Mesendoderm (in vitro differentiated cells): ENCODE measurements around the gene MINDY2.

Experiments
- DNase-seq: peaks from one replicate; pipeline ENCODE4 v3.0.0; 2013
- H2AK5ac ChIP-seq: 2 replicates; pipeline ENCODE4 v1.6.1; 2013; ENCODE audit warnings: low read length, inconsistent platforms
- H2BK120ac ChIP-seq: 2 replicates; pipeline ENCODE4 v1.6.1; 2013; ENCODE audit warnings: low read depth, mild to moderate bottlenecking, low read length, moderate library complexity, mixed read lengths
- H2BK15ac ChIP-seq: replicated peaks from 2 replicates; pipeline ENCODE4 v1.6.1; 2013; ENCODE audit warnings: low read depth, mild to moderate bottlenecking, moderate library complexity
- H2BK5ac ChIP-seq: 2 replicates; pipeline ENCODE4 v1.6.1; 2013; ENCODE audit warnings: low read length, inconsistent platforms
- H3K18ac ChIP-seq: 2 replicates; pipeline ENCODE4 v1.6.1; 2013; ENCODE audit warnings: mild to moderate bottlenecking, low read length, mixed read lengths
- H3K23ac ChIP-seq: one replicate; pipeline ENCODE4 v1.6.1; 2013; ENCODE audit warnings: low read length
- H3K27ac ChIP-seq: 2 replicates; pipeline ENCODE4 v1.5.1; 2013; ENCODE audit warnings: low read depth, mild to moderate bottlenecking, inconsistent platforms, low read length, moderate library complexity
- H3K27me3 ChIP-seq: 2 replicates; pipeline ENCODE4 v1.6.1; 2013; ENCODE audit warnings: low read length, control low read depth, mild to moderate bottlenecking, inconsistent platforms; ENCODE audit not compliant: insufficient read depth, poor library complexity
- H3K36me3 ChIP-seq: 2 replicates; pipeline ENCODE4 v1.6.1; 2013; ENCODE audit warnings: low read length, inconsistent platforms; ENCODE audit not compliant: control insufficient read depth, insufficient read depth
- H3K4ac ChIP-seq: one replicate; pipeline ENCODE4 v1.6.1; 2013; ENCODE audit warnings: low read depth, mild to moderate bottlenecking, low read length, moderate library complexity
- H3K4me1 ChIP-seq: 2 replicates; pipeline ENCODE4 v1.6.1; 2013; ENCODE audit warnings: low read depth, low read length, inconsistent platforms; ENCODE audit not compliant: control insufficient read depth
- H3K4me2 ChIP-seq: 2 replicates; pipeline ENCODE4 v1.6.1; 2013; ENCODE audit warnings: low read length
- H3K4me3 ChIP-seq: 2 replicates; pipeline ENCODE4 v1.5.1; 2013; ENCODE audit warnings: mild to moderate bottlenecking, low read length
- H3K56ac ChIP-seq: one replicate; pipeline ENCODE4 v1.6.1; 2013; ENCODE audit warnings: low read length
- H3K79me1 ChIP-seq: 2 replicates; pipeline ENCODE4 v1.6.1; 2013; ENCODE audit warnings: low read length, inconsistent platforms
- H3K79me2 ChIP-seq: 2 replicates; pipeline ENCODE4 v1.6.1; 2013; ENCODE audit warnings: mild to moderate bottlenecking, low read length; ENCODE audit not compliant: control insufficient read depth, insufficient read depth
- H3K9ac ChIP-seq: 2 replicates; pipeline ENCODE4 v1.6.1; 2013; ENCODE audit warnings: low read length, inconsistent platforms
- H4K5ac ChIP-seq: one replicate; pipeline ENCODE4 v1.6.1; 2013; ENCODE audit warnings: low read length
- H4K8ac ChIP-seq: one replicate; pipeline ENCODE4 v1.6.1; 2013; ENCODE audit warnings: low read depth, mild to moderate bottlenecking, control low read depth, low read length, moderate library complexity
- WGBS: extraction: QIAGEN DNeasy Blood & Tissue Kit; methylation state at CpG from one replicate; pipeline ENCODE4 v1.1.7; 2013; ENCODE audit warnings: low lambda C conversion rate, missing lambda C conversion rate; ENCODE audit not compliant: insufficient coverage; ENCODE audit errors: extremely low coverage; 5-methylcytosine and 5-hydroxymethylcytosine counted together

MINDY2 gene

GRCh38 chr15:58870451-58870850 is 99.3 kb downstream of the MINDY2 start:
- Histone ChIP-seq H3K23ac (no peak overlapping the region), H3K9ac (no peak overlapping the region), H3K56ac (no peak overlapping the region), H4K5ac (no peak overlapping the region), H3K27me3 (no peaks in the 10 kb centered on the region), H3K4me1 (no peaks in the 10 kb centered on the region), H3K18ac (no peak overlapping the region), H2BK15ac (no peak overlapping the region), H3K79me2 (no peaks in the 10 kb centered on the region), H3K4me3 (no peak overlapping the region), H2AK5ac (no peak overlapping the region), H3K79me1 (no peaks in the 10 kb centered on the region), H3K4ac (no peak overlapping the region), H3K27ac (no peak overlapping the region), H3K4me2 (no peak overlapping the region), H2BK5ac (no peak overlapping the region), H3K36me3 (no peaks in the 10 kb centered on the region), H2BK120ac (no peak overlapping the region), H4K8ac (no peak overlapping the region)
- no CpG with 5 or more reads among the region's 4 CpGs for WGBS
- DNase-seq = no peak

DNA sequence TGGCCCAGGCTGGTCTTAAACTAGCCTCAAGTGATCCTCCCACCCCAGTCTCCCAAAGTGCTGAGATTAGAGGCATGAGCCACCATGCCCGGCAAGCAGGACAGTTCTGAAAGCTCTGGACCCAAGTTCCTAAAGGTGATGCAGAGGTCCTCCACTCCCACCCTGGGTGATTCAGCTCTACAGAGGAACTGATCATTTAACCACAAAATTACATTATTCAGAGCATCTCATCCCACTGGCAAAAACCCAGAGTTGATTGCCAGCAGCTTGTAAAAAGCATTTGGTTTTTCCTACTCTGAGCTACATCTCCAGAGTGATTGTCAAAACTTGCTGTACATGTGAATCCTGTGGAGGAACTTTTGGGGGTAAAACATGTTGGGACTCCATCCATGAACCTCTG is 102.2 kb downstream of the MINDY2 start:
- Histone ChIP-seq H2BK15ac (no peak overlapping the region), H3K79me1 (no peaks in the 10 kb centered on the region), H3K36me3 (no peaks in the 10 kb centered on the region), H2BK120ac (no peak overlapping the region), H3K27ac (no peak overlapping the region), H4K8ac (no peak overlapping the region), H2BK5ac (no peak overlapping the region), H3K4me2 (no peak overlapping the region), H3K23ac (no peak overlapping the region), H4K5ac (no peak overlapping the region), H3K4me3 (no peak overlapping the region), H3K4me1 (no peaks in the 10 kb centered on the region), H3K79me2 (no peaks in the 10 kb centered on the region), H3K56ac (no peak overlapping the region), H3K4ac (no peak overlapping the region), H3K27me3 (no peaks in the 10 kb centered on the region), H2AK5ac (no peak overlapping the region), H3K18ac (no peak overlapping the region), H3K9ac (no peak overlapping the region)
- no peak for DNase-seq
- WGBS = no CpG with 5 or more reads among the region's 1 CpG

GRCh38 chr15:58875343-58875742 is 104.2 kb downstream of the MINDY2 start:
- no peak overlapping the region for H2AK5ac ChIP-seq
- no peak overlapping the region for H3K4ac ChIP-seq
- H3K23ac ChIP-seq = no peak overlapping the region
- no peak overlapping the region for H3K27ac ChIP-seq
- peaks cover 1% of the 10 kb centered on the region for H3K36me3 ChIP-seq
- H4K8ac ChIP-seq = no peak overlapping the region
- H3K79me2 ChIP-seq = no peaks in the 10 kb centered on the region
- no peak overlapping the region for H3K4me2 ChIP-seq
- no peak overlapping the region for H3K9ac ChIP-seq
- no peak overlapping the region for H3K18ac ChIP-seq
- H2BK15ac ChIP-seq = no peak overlapping the region
- H3K4me3 ChIP-seq = no peak overlapping the region
- DNase-seq = no peak
- no peaks in the 10 kb centered on the region for H3K4me1 ChIP-seq
- no peak overlapping the region for H2BK5ac ChIP-seq
- no peak overlapping the region for H3K56ac ChIP-seq
- no peaks in the 10 kb centered on the region for H3K79me1 ChIP-seq
- no peak overlapping the region for H4K5ac ChIP-seq
- no peak overlapping the region for H2BK120ac ChIP-seq
- H3K27me3 ChIP-seq = no peaks in the 10 kb centered on the region

- Histone ChIP-seq H3K23ac (no peak overlapping the region), H3K36me3 (peaks cover 1% of the 10 kb centered on the region), H2BK120ac (no peak overlapping the region), H3K4me3 (no peak overlapping the region), H3K79me1 (no peaks in the 10 kb centered on the region), H3K79me2 (no peaks in the 10 kb centered on the region), H4K5ac (no peak overlapping the region), H3K27me3 (no peaks in the 10 kb centered on the region), H3K27ac (no peak overlapping the region), H3K9ac (no peak overlapping the region), H2BK5ac (no peak overlapping the region), H2BK15ac (no peak overlapping the region), H3K4me2 (no peak overlapping the region), H3K4ac (no peak overlapping the region), H2AK5ac (no peak overlapping the region), H3K18ac (no peak overlapping the region), H3K56ac (no peak overlapping the region), H4K8ac (no peak overlapping the region), H3K4me1 (no peaks in the 10 kb centered on the region)
- 100% methylated on average over 1 of the region's 7 CpGs for WGBS
- DNase-seq = peak; percentile 22
Measured at GRCh38 chr15:58876306-58877106, 105.4 kb downstream of the MINDY2 start.

GRCh38 chr15:58877999-58878825 is 107.1 kb downstream of the MINDY2 start:
- no peak overlapping the region for H2BK15ac ChIP-seq
- H2BK5ac ChIP-seq = no peak overlapping the region
- no CpG with 5 or more reads among the region's 12 CpGs for WGBS
- H2BK120ac ChIP-seq = no peak overlapping the region
- H3K56ac ChIP-seq = no peak overlapping the region
- no peak overlapping the region for H3K4ac ChIP-seq
- H4K8ac ChIP-seq = no peak overlapping the region
- no peak overlapping the region for H3K9ac ChIP-seq
- no peak overlapping the region for H3K23ac ChIP-seq
- H3K4me1 ChIP-seq = no peaks in the 10 kb centered on the region
- no peaks in the 10 kb centered on the region for H3K79me1 ChIP-seq
- DNase-seq = no peak
- H3K18ac ChIP-seq = no peak overlapping the region
- H3K4me3 ChIP-seq = no peak overlapping the region
- no peak overlapping the region for H3K27ac ChIP-seq
- H3K79me2 ChIP-seq = no peaks in the 10 kb centered on the region
- H3K4me2 ChIP-seq = no peak overlapping the region
- H4K5ac ChIP-seq = no peak overlapping the region
- no peak overlapping the region for H2AK5ac ChIP-seq
- H3K36me3 ChIP-seq = peaks cover 4% of the 10 kb centered on the region
- H3K27me3 ChIP-seq = no peaks in the 10 kb centered on the region
